Midbrain (tissue), 1 donor: ENCODE data around the gene AXIN1.
"Not testable (repeated sequence)": the region's sequence is repeated elsewhere in the genome, so short reads cannot be mapped to it uniquely, and the experiment has no call there.

Source experiments
- DNase-seq: peaks from one replicate; lab custom pipeline; 2025; lab: John Stamatoyannopoulos, UW

The AXIN1 gene

GRCh38 chr16:333406-334094 lies 19.0 kb downstream of the AXIN1 start:
- no peak for DNase-seq

DNA sequence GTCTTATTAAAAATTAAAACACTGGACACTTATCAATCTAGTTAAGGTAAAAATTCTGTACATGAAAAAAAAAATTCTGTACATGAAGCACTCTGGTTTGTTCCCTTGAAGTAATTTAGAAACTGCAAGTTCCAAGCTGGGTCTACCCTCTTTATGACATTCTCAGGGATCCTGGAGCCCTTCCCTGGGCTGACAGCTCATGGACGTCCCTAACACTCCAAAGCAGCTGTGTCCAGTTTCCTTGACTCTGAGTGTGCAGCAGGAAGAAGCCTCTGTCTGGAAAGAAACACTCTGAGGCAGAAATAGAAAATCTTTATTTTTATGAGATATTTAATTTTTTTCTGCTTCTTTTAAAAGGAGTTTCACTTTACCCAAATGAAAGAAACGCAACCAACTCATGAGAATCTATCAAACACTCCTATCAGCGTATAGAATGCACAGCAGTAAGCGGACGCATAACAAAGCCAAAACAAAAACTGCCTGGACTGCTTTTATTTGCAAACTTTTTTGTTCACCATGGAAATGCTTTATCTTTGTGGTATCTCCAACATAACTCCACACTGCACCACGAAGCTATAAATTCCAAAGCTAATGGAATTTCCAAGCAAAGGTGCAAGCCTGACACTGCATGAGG lies 21.2 kb downstream of the AXIN1 start:
- not testable (repeated sequence) for DNase-seq

DNA sequence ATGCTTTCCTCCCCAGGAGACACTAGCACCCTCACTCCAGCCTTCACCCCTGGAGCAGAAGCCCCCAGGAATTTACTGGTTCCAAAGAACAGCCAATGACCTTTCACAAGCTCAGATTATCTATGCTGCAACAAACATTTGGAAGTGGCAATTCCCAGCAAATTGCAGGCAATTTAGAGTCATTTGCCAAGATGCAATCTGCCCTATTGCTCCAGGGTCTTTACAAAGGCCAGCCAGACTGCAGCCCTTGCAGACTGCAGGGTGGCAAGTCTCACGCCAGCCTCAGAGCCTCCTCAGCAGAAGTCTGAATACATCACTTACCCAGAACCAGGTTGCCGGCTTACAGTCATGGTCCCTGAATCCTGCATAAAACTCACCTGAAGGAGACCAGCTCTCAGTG lies 21.8 kb downstream of the AXIN1 start:
- no peak for DNase-seq

DNA sequence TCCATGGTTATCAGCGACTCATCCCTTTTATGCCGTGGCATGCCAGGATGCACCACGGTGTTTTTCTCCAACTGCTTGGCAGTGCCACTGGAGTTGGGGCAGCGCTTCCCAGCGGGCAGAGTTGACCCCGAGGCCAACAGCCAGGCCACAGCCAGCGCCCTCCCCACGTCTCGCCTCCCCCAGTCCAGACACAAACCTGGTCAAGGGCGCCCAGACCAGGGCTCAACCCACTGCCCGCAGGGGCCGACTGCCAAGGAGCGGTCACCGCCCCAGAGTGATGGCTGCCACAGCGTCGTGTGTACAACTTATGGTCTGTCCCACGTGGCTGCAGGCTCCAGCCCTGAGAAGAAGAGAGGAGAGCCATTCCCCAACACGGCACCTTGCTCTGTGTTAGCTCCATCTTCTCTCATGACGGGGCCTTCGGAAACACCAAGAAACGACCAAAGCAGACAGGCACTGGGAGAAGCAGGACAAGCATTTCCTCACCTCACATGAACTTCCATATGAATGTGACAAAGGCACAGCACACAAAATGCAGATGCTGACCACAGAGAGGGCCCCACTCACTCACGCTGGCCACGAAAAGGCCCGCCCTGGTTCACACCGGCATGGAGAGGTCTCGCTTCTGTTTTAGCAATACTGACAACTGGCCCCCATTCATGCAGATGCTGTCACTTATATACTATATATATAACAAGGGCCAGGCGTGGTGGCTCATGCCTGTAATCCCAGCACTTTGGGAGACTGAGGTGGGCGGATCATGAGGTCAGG lies 27.0 kb downstream of the AXIN1 start:
- DNase-seq: no peak

DNA sequence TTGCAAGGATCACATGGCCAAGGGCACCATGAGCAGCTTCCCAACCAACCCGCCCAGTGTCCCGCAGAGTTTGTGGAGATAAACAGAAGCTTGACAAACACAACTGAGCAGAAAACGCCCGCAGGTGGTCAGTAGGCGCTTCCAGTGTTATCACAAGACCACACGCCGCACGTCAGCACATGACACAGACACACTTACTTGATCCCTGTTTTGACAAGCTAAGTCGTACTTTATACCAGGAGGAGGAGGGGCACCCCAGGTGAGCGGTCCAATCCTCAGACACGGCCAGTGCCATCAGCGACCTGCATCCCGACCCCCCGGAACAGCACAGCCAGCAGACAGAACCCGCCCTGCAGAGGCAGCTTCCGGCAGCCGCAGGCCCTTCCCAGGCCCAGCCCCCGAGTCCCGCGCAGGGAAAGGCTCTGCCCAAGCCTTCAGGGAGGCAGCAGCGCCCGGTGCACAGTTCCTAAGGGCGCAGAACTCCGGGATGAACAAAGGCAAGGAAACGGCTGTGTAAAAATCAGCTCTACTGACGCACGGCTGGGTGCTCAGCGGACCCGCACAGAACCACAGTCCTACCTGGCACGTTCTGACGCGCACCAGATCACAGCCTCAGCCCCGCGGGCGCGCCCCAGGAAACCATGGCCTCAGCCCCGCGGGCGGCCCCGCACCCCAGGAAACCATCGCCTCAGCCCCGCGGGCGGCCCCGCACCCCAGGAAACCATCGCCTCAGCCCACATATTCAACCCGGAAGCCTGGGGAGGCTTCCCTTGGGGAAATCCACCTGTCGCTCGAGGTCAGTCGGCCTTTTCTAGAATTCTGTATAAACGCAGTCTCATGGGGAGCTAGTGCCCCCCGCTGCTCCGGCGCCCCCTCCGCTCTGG lies 27.8 kb downstream of the AXIN1 start:
- no peak for DNase-seq

DNA sequence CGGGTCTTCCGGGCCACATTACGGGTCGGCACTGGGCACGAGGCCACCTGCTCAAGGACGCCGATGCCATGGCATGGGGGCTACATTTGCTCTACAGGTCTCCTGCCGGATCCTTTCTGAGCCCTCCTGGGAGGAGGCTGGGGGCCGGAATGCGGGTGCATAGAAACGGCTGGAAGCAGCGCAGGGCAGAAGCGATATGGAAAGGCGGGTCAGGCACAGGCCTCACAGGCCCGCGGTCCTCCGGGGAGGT lies 28.4 kb downstream of the AXIN1 start:
- no peak for DNase-seq

DNA sequence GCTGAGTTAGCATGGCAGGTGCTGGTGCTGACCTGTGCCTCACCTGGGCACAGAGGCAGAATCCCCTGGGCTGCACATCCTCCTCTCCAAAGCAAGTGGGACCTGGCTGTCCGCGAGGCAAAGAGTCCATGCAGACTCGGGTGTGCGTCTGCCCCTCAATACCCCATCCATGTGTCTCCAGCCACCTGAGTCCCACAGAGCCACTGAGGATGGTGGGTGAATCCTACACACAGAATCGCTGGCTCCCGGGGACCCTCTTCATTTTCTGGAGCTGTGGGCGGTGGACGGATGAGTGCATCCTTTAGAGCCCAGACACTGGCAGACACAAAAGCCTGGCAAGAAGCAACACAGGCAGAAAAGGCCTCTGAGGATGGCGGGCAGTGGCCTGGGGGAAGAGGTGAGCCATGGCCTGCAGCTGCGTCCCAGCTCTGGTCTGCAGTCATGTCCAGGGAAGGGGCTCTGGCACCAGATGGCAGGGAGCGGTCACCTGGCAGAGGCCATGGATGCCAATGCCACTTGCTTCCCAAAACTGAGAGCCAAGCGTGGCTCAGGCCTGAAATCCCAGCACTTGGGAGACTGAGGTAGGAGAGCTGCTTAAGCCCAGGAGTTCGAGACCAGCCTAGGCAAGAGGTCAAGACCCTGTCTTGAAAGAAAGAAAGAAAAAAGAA lies 29.9 kb downstream of the AXIN1 start:
- DNase-seq: no peak

DNA sequence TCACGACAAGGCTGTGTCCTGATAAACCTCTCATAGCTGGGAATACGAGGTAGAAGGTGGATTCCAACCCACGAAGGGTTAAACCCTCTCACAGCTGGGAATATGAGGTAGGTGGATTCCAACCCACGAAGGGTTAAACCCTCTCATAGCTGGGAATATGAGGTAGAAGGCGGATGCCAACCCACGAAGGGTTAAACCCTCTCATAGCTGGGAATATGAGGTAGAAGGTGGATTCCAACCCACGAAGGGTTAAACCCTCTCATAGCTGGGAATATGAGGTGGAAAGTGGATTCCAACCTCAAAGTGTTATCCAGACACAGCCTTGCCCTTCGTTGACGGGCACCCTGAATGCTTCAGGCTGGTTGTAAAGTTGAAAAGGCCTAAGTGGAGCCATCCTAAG lies 31.0 kb downstream of the AXIN1 start:
- DNase-seq: no peak

GRCh38 chr16:320206-320605 lies 32.3 kb downstream of the AXIN1 start:
- DNase-seq: no peak

GRCh38 chr16:318628-319027 lies 33.9 kb downstream of the AXIN1 start:
- no peak for DNase-seq

- DNase-seq: no peak
These were observed 34.9 kb downstream of the AXIN1 start for GRCh38 chr16:317583-317982.

DNA sequence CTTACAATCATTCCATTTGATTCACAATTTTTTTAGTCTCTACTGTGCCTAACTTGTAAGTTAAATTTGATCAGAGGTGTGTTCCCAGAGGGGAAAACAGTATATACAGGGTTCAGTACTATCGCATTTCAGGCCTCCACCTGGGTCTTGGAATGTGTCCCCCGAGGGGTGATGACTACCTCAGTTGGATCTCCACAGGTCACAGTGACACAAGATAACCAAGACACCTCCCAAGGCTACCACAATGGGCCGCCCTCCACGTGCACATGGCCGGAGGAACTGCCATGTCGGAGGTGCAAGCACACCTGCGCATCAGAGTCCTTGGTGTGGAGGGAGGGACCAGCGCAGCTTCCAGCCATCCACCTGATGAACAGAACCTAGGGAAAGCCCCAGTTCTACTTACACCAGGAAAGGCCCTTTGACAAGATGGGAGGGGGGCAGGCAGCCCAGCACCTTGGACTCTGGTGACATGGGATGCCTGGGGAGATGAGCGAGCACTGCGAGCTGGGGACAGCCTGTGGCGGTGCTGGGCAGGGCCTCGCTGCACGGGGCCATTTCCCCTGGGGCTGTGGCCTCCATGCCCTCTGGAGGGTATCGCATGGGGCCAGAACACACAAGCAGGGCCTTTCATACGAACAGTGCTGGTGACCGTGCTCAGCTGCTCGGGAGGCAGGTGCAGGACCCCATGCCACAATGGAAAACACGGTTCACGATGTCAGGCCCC lies 35.6 kb downstream of the AXIN1 start:
- no peak for DNase-seq

DNA sequence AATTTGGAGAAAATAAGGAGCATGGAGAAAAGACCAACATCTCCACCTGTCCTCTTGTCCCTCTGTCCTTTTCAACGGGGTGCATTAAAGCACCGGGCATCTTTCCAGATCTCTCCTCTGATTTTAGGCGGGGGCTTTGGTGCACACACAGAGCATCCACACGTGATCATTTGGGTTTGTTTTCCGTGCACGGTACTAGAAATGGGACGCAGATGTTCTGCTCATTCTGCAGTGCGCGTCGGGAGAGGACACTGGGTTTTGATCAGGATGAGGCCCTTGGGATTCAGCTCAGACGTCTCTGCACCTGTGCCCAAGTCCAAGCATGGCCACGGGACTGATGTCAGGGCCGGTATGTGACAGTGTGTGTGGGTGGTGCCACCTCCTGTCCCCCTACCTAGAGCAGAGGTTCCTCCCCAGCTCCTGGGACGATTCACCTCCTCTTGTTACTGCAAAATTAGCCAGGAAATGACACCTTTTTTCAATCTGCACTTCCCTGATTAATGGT lies 37.7 kb downstream of the AXIN1 start:
- no peak for DNase-seq

- no peak for DNase-seq
These were observed 38.2 kb downstream of the AXIN1 start for GRCh38 chr16:314351-314750.

DNA sequence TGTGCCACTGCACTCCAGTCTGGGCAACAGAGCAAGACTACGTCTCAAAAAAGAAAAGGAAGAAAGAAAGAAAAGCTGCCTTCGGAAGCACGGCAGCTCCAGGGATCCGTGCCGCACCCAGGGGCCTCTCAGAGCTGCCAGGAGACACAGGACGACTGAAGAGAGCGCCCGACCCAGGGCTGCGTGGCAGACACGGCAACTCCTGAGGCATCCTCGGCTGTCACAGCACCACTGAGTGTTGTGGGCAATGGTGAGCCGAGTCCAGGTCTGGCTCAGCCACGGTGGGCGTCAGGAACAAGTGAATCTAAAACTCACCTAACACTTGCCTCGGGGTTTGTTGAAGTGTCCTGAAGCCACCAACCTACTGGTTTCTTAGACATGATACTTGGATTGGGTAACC lies 40.8 kb downstream of the AXIN1 start:
- no peak for DNase-seq

DNA sequence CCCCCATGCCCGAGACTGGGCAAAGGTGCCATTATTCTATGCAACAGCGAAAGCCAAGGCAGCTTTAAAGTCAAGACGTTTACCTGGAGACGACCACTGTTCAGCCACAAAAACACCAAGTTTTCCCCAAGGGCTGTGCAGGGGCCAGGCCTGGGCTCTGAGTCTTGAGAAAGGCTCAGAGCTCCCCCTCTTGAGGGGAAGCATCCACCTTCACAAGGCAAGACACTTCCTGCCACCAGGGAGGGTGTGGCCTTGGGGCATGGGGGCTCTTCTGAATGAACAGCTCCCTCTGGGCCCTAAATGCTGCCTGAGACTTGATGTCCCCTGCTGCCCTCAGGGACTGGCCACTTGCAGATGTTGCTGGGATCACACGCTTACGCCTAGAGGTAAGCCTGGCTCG lies 43.0 kb downstream of the AXIN1 start:
- DNase-seq: no peak

DNA sequence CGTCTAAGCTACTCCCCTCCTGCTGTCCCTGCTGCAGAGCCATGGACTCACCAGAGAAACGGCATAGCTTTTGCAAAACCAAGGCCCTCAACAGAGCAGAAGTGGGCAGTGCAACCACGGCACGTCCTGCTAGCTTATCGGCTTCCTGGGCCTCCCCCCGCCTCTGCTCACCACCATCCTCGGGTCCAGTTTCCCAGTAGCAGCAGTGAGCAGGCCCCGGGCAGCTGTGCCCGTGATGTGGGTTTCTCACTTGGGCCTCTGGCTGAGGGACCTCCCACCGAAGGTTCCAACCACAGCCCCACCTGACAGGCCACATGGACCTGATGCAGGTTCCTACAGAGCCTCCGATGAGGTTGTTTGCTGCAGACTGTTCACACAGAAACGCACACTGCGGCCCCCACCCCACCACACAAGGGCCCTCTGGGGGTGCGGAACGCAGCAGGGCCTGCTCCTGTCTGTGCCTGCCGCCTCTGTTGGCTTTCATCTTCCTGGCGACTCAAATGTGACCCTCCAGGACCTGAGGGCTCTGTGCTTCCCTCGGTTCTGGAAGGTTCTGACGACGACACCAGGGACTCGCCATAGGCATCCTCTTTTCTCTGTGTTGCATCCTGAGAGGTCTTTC lies 44.7 kb downstream of the AXIN1 start:
- DNase-seq: no peak

GRCh38 chr16:306911-307370 lies 45.6 kb downstream of the AXIN1 start:
- DNase-seq: no peak

DNA sequence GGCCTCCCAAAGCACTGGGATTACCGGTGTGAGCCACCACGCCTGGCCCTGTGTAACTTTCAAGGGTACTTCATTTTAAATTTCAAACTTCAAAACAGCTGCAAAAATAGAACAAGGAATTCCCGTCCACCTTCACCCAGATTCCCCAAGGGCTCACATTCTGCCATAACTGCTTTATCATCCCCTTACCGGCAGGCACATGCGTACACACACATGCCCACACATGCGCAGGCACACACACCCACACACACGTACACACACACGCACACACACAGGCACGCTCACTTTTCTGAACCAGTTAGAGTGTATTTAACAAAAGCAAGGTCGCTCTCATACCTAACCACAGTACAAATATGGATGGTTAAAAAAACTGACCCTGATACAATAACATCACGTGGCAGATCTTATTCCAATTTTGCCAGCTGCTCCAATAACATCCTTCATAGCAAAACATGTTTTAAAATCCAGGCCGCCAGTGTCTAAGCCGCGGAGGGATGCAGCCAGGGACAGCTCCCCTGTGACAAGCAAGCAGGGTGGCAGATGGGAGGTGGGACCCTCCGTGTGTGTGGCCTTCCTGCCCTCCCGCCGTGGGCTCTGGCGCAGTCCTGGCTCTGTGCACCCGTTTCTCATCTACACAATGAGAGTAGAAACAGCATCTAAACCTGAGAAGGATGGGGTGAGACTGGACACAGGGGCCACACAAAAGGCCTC lies 46.5 kb downstream of the AXIN1 start:
- no peak for DNase-seq
